Right cardiac atrium (tissue), 5 donors: ENCODE results near the gene GPRIN1. TPM values are rescaled to one million over a fixed set of nuclear protein-coding genes. Genes with fewer than 3 reads are reported as not detected.
"Not testable (repeated sequence)": the region's sequence is repeated elsewhere in the genome, so short reads cannot be mapped to it uniquely, and the experiment has no call there.

Source experiments
- ATAC-seq, 2 donors: fragments of 200-7000 bp; cut with Tn5 transposase; one replicate each; pipeline versions ENCODE4 v1.8.0 to v1.9.1; 2020; ENCODE audit warnings: moderate library complexity in 2 of 2, mild to moderate bottlenecking in 1 of 2
- DNase-seq, 3 donors: peaks; one replicate each; pipeline ENCODE4 v3.0.0-alpha.2; 2020
- H3K27ac ChIP-seq: one replicate; pipeline ENCODE4 v1.5.1; 2013; ENCODE audit warnings: mild to moderate bottlenecking, low read length, control low read depth, moderate library complexity
- H3K27me3 ChIP-seq: one replicate; pipeline ENCODE4 v1.6.1; 2013; ENCODE audit not compliant: control insufficient read depth, insufficient read depth
- H3K4me1 ChIP-seq: one replicate; pipeline ENCODE4 v1.6.1; 2013; ENCODE audit warnings: low read length; ENCODE audit not compliant: control insufficient read depth, insufficient read depth
- H3K4me3 ChIP-seq: one replicate; pipeline ENCODE4 v1.5.1; 2013; ENCODE audit warnings: low read length, control low read depth
- H3K9me3 ChIP-seq: one replicate; pipeline ENCODE4 v1.6.1; 2013; ENCODE audit warnings: low read length; ENCODE audit not compliant: control insufficient read depth
- WGBS: extraction: QIAGEN DNeasy Blood & Tissue Kit; methylation state at CpG from one replicate; pipeline ENCODE4 v1.1.7; 2013; 5-methylcytosine and 5-hydroxymethylcytosine counted together
- intact Hi-C, 4 donors: fragments of 100-400 bp; cut with DNase I; formaldehyde crosslinking; loops; one replicate each; pipeline versions ENCODE4 v1.11.0 to v1.14.0; 2022 to 2023
- polyA plus RNA-seq: library from polyadenylated mRNA; stranded (reverse); fragments of 200-250 nt; gene quantifications from one replicate; pipeline ENCODE4 v1.2.3, GENCODE V29; 2013
- total RNA-seq, 4 donors: library from RNA; stranded (reverse); fragmentation: NEBNext Ultra II Directional; extraction: Animal tissue kit (Norgen Biotek cat#: 25700); gene quantifications; one replicate each; pipeline ENCODE4 v1.2.1, GENCODE V29; 2021
- donor health status: healthy with polysubstance abuse.
- donor health status: DM: no; HTN: yes; CAD: no.
- donor health status: DM: no; HTN: no; CAD: no.
- donor health status: DM: no; HTN: yes; CAD: no; lungs with severe emphysema.
- donor health status: DM: yes; HTN: yes; CAD: no.

GPRIN1 gene
- total and polyA plus RNA-seq, 5 donors = 0.23 to 0.62 (median 0.37) TPM

DNA sequence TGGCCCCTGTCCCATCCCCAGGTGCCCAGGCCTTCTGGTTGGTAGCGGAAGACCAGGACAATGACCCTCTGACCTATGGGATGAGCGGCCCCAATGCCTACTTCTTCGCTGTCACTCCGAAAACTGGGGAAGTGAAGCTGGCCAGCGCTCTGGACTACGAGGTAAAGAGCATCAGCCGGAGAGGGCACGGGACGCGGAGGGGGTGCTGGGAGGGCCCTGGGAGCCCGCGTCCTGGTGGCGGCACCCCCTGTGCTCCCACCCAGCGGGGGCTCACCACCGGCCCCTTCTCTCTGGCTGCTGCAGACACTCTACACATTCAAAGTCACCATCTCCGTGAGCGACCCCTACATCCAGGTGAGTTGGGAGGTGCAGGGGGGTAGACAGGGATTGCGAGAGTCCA lies 41.3 kb downstream of the GPRIN1 start:
- intact Hi-C loops = no loop called here
- WGBS = 79% methylated on average over 18 of the region's 18 CpGs
- ATAC-seq = no peak
- Histone ChIP-seq H3K4me1 (no peaks in the 10 kb centered on the region), H3K27ac (no peak overlapping the region), H3K27me3 (no peaks in the 10 kb centered on the region), H3K9me3 (no peaks in the 10 kb centered on the region), H3K4me3 (no peak overlapping the region)
- no peak for DNase-seq

DNA sequence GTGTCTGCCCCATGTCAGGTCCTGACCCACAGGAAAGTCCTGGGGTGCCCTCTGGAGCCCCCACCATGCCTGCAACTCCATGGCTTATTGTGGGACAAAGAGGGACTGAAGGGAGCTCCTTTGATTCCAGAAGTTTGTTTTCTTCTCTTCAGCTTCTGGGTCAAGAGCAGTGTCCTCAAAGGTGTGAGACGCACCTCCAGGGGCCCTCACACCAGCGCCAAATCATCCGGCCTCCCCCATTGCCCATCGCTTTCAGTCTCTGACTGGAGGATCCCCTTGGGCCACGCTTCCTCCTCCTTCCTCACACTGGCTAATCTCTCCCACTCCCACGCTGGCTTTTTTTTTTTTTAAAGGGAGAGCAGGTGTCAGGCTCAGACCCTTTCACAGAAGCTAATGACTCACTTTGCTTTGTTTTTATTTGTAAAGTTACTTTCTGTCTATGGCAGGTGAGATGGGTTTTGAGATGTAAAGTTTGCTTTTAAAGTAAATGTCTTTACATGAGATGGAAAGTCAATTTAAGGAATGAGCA lies 44.1 kb downstream of the GPRIN1 start:
- Histone ChIP-seq H3K4me3 (no peak overlapping the region), H3K9me3 (no peaks in the 10 kb centered on the region), H3K27me3 (no peaks in the 10 kb centered on the region), H3K4me1 (no peaks in the 10 kb centered on the region), H3K27ac (no peak overlapping the region)
- 29% methylated on average over 6 of the region's 6 CpGs for WGBS
- intact Hi-C loops = no loop called here
- no peak for ATAC-seq
- DNase-seq = no peak

- WGBS = 69% methylated on average over 10 of the region's 10 CpGs
- Histone ChIP-seq H3K4me1 (no peaks in the 10 kb centered on the region), H3K27me3 (no peaks in the 10 kb centered on the region), H3K27ac (no peak overlapping the region), H3K9me3 (no peaks in the 10 kb centered on the region), H3K4me3 (no peak overlapping the region)
- intact Hi-C loops = no loop called here
- DNase-seq (no peak), ATAC-seq (no peak)
Measured at GRCh38 chr5:176564002-176564401, 46.0 kb downstream of the GPRIN1 start.

- ATAC-seq (no peak), DNase-seq (no peak)
- Histone ChIP-seq H3K9me3 (no peaks in the 10 kb centered on the region), H3K4me1 (no peaks in the 10 kb centered on the region), H3K4me3 (no peak overlapping the region), H3K27me3 (no peaks in the 10 kb centered on the region), H3K27ac (no peak overlapping the region)
- intact Hi-C loops = no loop called here
- 57% methylated on average over 10 of the region's 10 CpGs for WGBS
Measured at GRCh38 chr5:176562189-176562588, 47.8 kb downstream of the GPRIN1 start.

DNA sequence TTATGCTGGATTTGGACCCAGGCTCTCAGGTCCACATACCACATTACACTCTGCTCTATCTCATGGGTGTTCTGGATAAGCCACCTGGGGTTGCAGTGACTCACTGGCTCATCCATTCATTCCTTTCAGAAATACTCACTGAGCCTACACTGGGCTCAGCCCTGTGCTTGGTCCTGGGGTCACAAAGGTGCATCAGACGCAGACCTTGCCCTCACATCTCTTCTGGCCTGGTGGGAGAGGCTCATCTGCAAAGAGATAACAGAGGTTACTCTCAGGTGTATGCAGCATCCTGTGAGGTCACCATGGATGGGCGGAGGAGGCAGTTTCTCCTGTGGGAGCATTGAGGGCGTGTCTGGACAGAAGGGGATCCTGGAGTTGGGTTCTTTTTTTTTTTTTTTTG lies 48.7 kb downstream of the GPRIN1 start:
- no peaks in the 10 kb centered on the region for H3K4me1 ChIP-seq
- WGBS = 80% methylated on average over 3 of the region's 3 CpGs

DNA sequence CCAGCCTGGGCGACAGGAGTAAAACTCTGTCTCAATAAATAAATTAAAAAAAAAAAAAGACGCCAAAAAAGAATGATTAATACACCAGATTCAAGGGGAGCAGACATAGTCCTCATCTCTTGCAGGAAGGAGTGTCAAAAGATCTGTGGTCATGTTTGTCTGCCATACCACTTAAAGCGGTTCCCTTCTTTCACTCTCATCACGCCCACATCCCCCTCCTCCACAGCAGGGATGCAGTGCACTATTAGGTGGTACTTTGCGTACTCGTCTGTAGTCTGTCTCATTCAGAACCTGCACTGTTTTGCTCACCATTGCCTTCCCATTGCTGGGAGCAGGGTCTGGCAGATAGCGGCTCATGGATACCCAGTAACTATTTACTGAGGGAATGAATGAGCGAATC lies 49.6 kb downstream of the GPRIN1 start:
- H3K4me3 ChIP-seq = no peak overlapping the region
- 67% methylated on average over 8 of the region's 8 CpGs for WGBS
- H3K27me3 ChIP-seq = no peaks in the 10 kb centered on the region
- no peaks in the 10 kb centered on the region for H3K4me1 ChIP-seq
- H3K9me3 ChIP-seq = no peaks in the 10 kb centered on the region
- no peak overlapping the region for H3K27ac ChIP-seq
- DNase-seq (no peak), ATAC-seq (no peak)
- intact Hi-C loops = no loop called here

More for the DNA sequence above, 48.7 kb downstream of the GPRIN1 start:
- Histone ChIP-seq H3K27ac (no peak overlapping the region), H3K27me3 (no peaks in the 10 kb centered on the region), H3K9me3 (no peaks in the 10 kb centered on the region), H3K4me3 (no peak overlapping the region)
- ATAC-seq (no peak), DNase-seq (no peak)
- intact Hi-C loops = no loop called here

DNA sequence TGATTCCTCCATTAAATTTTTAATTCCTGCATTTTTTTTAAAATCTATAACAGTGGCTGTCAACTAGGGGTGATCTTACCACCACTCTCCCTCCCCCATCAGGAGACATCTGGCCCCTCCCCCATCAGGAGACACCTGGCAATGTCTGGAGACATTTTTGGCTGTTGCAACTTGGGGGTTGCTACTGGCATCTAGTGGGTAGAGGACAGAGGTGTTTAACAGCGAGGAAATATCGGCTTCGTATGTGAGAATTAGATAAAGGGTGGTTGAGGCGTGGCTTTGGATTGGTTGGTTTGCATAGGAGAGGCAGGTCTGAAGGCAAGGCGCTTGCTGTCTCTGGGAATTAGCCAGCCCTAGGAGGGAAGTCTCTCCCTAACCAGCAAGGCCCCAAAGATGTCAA lies 50.3 kb downstream of the GPRIN1 start:
- ATAC-seq (no peak), DNase-seq (no peak)
- Histone ChIP-seq H3K27ac (no peak overlapping the region), H3K4me3 (no peak overlapping the region), H3K27me3 (no peaks in the 10 kb centered on the region), H3K4me1 (no peaks in the 10 kb centered on the region), H3K9me3 (no peaks in the 10 kb centered on the region)
- WGBS = 39% methylated on average over 5 of the region's 5 CpGs
- intact Hi-C loops = no loop called here

DNA sequence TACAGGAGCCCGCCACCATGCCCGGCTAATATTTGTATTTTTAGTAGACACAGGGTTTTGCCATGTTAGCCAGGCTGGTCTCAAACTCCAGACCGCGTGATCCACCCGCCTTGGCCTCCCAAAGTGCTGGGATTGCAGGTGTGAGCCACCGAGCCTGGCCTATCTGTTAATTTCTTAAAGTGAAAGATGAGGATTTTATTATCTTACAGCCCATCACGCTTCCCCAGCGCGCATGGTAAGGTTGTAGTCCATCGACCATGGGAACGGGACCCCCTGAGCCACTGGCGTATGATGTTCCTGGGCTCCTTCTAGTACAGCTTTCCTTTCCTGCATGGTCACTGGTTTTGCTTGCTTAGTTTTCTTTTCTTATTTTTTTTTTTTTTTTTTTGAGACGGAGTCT lies 52.1 kb downstream of the GPRIN1 start:
- DNase-seq (peak in 1 of 3 donors; percentile 33), ATAC-seq (no peak)
- no peak overlapping the region for H3K4me3 ChIP-seq
- H3K4me1 ChIP-seq = no peaks in the 10 kb centered on the region
- intact Hi-C loops = no loop called here
- no peaks in the 10 kb centered on the region for H3K27me3 ChIP-seq
- 96% methylated on average over 13 of the region's 13 CpGs for WGBS
- no peak overlapping the region for H3K27ac ChIP-seq
- H3K9me3 ChIP-seq = no peaks in the 10 kb centered on the region

GRCh38 chr5:176553260-176554085 lies 56.5 kb downstream of the GPRIN1 start:
- intact Hi-C loops = no loop called here
- peak in 2 of 3 donors; percentile 7 to 19 for DNase-seq
- ATAC-seq = no peak
- Histone ChIP-seq H3K9me3 (no peaks in the 10 kb centered on the region), H3K27me3 (no peaks in the 10 kb centered on the region), H3K27ac (no peak overlapping the region), H3K4me1 (no peaks in the 10 kb centered on the region), H3K4me3 (no peak overlapping the region)
- WGBS = 61% methylated on average over 18 of the region's 18 CpGs

DNA sequence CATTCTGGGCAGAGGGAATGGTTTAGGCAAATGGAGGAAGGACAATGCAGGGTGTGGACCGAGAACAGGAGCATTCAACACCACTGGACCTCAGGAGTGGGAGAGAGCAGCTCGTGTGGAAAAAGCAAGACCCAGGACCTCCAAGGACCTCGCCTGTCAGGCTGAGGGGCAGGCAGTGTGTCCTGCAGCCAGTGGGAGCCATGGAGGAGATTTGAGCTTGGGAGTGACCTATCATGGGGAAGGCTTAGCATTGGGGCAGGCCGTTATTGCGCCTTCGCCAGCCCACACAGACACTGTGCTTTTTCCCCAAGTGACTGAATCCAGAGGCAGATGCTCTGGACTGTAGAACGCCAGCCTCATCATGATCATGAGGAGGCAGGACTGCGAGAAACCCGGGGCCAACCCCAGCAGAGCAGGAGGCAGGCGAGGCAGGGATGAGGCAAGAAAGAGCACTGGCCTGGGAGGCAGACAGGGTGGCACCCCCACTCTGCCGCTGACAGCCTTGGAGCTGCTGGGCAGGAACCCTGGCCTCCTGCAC lies 57.6 kb downstream of the GPRIN1 start:
- Histone ChIP-seq H3K4me3 (no peak overlapping the region), H3K27me3 (no peaks in the 10 kb centered on the region), H3K4me1 (no peaks in the 10 kb centered on the region), H3K27ac (no peak overlapping the region), H3K9me3 (no peaks in the 10 kb centered on the region)
- ATAC-seq = no peak
- DNase-seq = peak in 2 of 3 donors; percentile 16 to 30
- WGBS = 80% methylated on average over 11 of the region's 11 CpGs
- intact Hi-C loops = no loop called here

DNA sequence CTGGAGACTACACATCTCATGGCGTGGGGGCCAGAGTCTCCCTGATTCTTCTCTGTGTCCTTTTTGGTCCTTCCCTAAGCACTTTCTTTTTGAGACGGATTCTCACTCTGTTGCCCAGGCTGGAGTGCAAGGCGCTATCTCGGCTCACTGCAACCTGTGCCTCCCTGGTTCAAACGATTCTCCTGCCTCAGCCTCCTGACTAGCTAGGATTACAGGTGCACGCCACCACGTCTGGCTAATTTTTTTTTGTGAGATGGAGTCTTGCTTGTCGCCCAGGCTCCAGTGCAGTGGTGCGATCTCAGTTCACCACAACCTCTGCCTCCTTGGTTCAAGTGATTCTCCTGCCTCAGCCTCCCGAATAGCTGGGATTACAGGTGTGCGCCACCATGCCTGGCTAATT lies 59.0 kb downstream of the GPRIN1 start:
- ATAC-seq, H3K4me1 ChIP-seq, H3K27ac ChIP-seq, H3K4me3 ChIP-seq, H3K27me3 ChIP-seq, intact Hi-C loops, H3K9me3 ChIP-seq: not testable (repeated sequence)
- peak in 1 of 3 donors; percentile 9 for DNase-seq
- 86% methylated on average over 11 of the region's 11 CpGs for WGBS
